ENCODE measurements around the gene TRIM8.

GRCh38 chr10:102599565-102600327, 44.5 kb upstream of the TRIM8 start:
- TF ChIP-seq, protein P1, sequence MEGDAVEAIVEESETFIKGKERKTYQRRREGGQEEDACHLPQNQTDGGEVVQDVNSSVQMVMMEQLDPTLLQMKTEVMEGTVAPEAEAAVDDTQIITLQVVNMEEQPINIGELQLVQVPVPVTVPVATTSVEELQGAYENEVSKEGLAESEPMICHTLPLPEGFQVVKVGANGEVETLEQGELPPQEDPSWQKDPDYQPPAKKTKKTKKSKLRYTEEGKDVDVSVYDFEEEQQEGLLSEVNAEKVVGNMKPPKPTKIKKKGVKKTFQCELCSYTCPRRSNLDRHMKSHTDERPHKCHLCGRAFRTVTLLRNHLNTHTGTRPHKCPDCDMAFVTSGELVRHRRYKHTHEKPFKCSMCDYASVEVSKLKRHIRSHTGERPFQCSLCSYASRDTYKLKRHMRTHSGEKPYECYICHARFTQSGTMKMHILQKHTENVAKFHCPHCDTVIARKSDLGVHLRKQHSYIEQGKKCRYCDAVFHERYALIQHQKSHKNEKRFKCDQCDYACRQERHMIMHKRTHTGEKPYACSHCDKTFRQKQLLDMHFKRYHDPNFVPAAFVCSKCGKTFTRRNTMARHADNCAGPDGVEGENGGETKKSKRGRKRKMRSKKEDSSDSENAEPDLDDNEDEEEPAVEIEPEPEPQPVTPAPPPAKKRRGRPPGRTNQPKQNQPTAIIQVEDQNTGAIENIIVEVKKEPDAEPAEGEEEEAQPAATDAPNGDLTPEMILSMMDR (IDR thresholded peaks at IDR 0.05; ENCODE audit: borderline replicate concordance, extremely low read depth, low read length, poor library complexity, severe bottlenecking), result no peak
- TF ChIP-seq EZH2 (IDR thresholded peaks at IDR 0.05; ENCODE audit: borderline replicate concordance, low read depth, low read length, severe bottlenecking), result no peak

Data from DND-41 (cell line).